Colonic mucosa (tissue), 4 donors: ENCODE results near the gene ETV6. TPM values are rescaled to one million over a fixed set of nuclear protein-coding genes. Genes with fewer than 3 reads are reported as not detected.

Experiments used
- DNase-seq: peaks from one replicate; pipeline ENCODE4 v3.0.0-alpha.2; 2020
- H3K27ac ChIP-seq: fragments of 200-600 bp; one replicate; pipeline ENCODE4 v1.8.0; 2021
- H3K27me3 ChIP-seq: fragments of 200-600 bp; one replicate; pipeline ENCODE4 v1.8.0; 2021
- H3K36me3 ChIP-seq: fragments of 200-600 bp; one replicate; pipeline ENCODE4 v1.8.0; 2021
- H3K4me1 ChIP-seq: fragments of 200-600 bp; one replicate; pipeline ENCODE4 v1.8.0; 2021; ENCODE audit warnings: mild to moderate bottlenecking
- H3K4me3 ChIP-seq: fragments of 200-600 bp; one replicate; pipeline ENCODE4 v1.8.0; 2021
- H3K9ac ChIP-seq, 2 donors: one replicate each; pipeline ENCODE4 v1.7.0; 2013; ENCODE audit warnings: control low read depth in 2 of 2, low read depth in 2 of 2, low read length in 2 of 2
- H3K9me3 ChIP-seq: fragments of 200-600 bp; one replicate; pipeline ENCODE4 v1.8.0; 2021
- intact Hi-C: fragments of 100-400 bp; cut with DNase I; formaldehyde crosslinking; loops from one replicate; pipeline ENCODE4 v1.14.1; 2022
- total RNA-seq, 2 donors: library from RNA; stranded (reverse); fragmentation: NEBNext Ultra II Directional in 1 of 2; extraction: Animal tissue kit (Norgen Biotek cat#: 25700) in 1 of 2; gene quantifications; one replicate each; pipeline ENCODE4 v1.2.1, GENCODE V29; 2021
- TF ChIP-seq, protein P1 (sequence below): fragments of 200-600 bp; IDR thresholded peaks from one replicate; pipeline ENCODE4 v1.8.0; 2022; ENCODE audit warnings: antibody characterized with exemption, mild to moderate bottlenecking
- donor health status: healthy.
- donor health status: DM: no; HTN: no; CAD: no.
- donor health status: DM: no; HTN: no; CAD: no.

ETV6 gene
- total RNA-seq, 2 donors from 2014 or later: 49.2 to 73.1 TPM

DNA sequence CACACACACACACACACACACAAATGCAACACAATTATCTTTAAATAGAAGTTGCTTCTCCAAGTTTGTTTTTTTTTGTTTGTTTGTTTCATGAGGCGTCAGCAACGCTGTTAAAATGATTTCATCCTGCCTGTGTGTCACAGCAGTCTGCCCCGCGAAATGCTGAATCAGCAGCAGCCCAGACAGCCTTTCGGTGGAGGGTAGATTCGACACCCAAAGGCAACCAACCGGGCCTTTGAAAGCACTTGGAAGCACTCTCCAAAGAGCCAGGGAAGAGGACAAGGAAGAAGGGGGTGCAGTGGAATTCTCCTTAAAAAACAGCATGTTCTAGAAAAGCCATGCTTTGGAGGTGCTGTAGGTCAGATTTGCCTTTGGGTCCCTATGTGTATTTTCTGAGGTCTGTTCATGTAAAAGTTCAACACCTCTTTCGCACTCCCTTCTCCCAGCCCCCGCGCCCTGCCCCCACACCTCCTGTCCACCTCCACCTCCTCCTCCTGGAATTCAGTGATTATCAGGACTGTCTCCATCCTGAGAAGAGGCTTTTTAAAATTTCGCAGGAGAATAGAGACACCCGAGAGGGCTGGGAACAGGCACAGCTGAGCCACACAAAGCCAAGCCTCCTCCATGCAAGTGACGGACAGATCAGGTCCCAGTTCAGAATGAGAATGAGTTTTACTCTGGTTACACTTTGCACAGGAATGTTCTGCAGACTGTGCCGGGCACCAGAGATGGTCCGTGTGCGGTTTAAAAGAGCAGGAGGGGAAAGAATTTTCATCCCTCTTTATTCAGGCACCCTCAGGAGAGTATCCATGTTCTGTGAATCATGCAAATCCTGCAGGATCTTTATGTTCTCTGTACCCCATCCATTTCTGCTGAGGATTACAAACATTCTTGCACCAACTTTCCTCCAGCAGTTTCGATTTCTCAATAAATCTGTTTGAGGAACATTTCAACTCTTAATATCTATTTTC, 177.9 kb downstream of the ETV6 start:
- Histone ChIP-seq H3K36me3 (no peaks in the 10 kb centered on the region), H3K27ac (no peak overlapping the region), H3K4me3 (no peak overlapping the region), H3K9me3 (no peaks in the 10 kb centered on the region), H3K4me1 (peaks cover 3% of the 10 kb centered on the region), H3K27me3 (no peaks in the 10 kb centered on the region), H3K9ac (no peak overlapping the region)
- intact Hi-C loops: no loop called here
- no peak for DNase-seq
- TF ChIP-seq, protein P1, sequence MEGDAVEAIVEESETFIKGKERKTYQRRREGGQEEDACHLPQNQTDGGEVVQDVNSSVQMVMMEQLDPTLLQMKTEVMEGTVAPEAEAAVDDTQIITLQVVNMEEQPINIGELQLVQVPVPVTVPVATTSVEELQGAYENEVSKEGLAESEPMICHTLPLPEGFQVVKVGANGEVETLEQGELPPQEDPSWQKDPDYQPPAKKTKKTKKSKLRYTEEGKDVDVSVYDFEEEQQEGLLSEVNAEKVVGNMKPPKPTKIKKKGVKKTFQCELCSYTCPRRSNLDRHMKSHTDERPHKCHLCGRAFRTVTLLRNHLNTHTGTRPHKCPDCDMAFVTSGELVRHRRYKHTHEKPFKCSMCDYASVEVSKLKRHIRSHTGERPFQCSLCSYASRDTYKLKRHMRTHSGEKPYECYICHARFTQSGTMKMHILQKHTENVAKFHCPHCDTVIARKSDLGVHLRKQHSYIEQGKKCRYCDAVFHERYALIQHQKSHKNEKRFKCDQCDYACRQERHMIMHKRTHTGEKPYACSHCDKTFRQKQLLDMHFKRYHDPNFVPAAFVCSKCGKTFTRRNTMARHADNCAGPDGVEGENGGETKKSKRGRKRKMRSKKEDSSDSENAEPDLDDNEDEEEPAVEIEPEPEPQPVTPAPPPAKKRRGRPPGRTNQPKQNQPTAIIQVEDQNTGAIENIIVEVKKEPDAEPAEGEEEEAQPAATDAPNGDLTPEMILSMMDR: no peak

DNA sequence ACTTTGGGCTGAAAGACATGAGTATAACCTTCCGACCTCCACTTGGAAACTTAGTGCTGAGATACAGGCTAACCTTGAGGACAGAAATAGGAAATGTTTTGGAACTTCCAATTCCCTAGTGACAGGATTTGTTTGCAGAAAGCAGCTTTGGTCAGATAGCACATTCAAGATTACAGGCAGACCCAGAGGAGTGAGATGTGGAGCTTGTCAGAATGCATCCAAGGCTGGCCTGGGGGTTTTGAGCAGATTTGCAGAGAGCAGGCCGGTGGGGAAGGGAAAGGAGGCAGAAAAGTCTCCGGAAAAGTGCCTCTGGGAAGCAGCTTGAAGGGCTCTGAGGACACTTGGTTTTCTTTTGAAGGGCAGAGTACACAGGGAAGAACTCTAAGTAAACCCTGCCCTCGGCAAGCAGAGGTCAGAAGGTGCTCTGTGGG, 180.3 kb downstream of the ETV6 start:
- Histone ChIP-seq H3K4me1 (peaks cover 8% of the 10 kb centered on the region), H3K4me3 (no peak overlapping the region), H3K9ac (peak overlapping the region in 1 of 2 donors; percentile 59), H3K27me3 (no peaks in the 10 kb centered on the region), H3K9me3 (no peaks in the 10 kb centered on the region), H3K36me3 (no peaks in the 10 kb centered on the region), H3K27ac (peak overlapping the region; percentile 8)
- intact Hi-C loops: no loop called here
- TF ChIP-seq, protein P1: no peak
- no peak for DNase-seq

DNA sequence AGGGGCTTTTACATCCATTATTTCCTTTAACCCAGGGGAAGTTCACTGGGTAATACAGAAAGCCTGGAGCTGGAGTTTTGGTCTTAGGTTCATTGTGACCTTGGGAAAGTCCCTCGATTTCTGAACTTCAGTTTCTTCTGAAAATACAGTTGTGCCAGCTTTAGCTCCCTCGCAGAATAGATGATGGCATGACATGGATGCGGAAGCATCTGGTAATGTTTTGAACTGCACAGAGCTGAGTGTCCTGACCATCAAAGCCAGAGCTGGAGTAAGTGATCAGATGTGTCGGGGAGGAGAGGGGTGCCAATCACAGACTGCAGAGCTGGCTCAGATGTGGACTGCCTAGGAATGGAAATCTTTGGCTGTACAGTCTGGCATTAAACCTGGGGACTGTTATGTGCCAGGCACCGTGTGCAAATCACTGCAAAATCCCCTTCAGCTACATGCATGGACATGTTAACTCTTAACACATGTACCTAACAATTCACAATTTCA, 180.9 kb downstream of the ETV6 start:
- TF ChIP-seq, protein P1: no peak
- no peak for DNase-seq
- Histone ChIP-seq H3K9me3 (no peaks in the 10 kb centered on the region), H3K4me3 (no peak overlapping the region), H3K9ac (peak overlapping the region in 1 of 2 donors; percentile 59), H3K4me1 (peaks cover 13% of the 10 kb centered on the region), H3K36me3 (no peaks in the 10 kb centered on the region), H3K27me3 (no peaks in the 10 kb centered on the region), H3K27ac (no peak overlapping the region)
- intact Hi-C loops: no loop called here

DNA sequence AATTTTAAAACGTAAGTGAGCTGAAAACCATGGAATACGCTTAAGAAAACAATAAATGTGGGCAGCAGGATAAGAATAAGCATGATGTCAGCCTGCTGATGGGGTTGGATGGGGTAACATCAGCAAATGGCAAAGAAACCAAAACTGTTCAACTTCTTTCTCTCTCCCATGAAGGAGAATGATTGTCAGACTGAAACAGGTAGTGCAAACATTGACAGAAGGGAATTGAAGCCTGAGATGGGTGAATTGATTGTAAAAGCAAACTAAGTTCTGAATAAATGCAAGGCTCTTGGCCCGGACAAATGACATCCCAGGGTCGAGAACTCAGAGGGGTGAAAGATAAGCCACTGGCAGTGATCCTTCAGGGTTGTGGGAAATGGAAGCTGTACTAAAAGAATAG, 182.6 kb downstream of the ETV6 start:
- peaks cover 13% of the 10 kb centered on the region for H3K4me1 ChIP-seq
- intact Hi-C loops: no loop called here

DNA sequence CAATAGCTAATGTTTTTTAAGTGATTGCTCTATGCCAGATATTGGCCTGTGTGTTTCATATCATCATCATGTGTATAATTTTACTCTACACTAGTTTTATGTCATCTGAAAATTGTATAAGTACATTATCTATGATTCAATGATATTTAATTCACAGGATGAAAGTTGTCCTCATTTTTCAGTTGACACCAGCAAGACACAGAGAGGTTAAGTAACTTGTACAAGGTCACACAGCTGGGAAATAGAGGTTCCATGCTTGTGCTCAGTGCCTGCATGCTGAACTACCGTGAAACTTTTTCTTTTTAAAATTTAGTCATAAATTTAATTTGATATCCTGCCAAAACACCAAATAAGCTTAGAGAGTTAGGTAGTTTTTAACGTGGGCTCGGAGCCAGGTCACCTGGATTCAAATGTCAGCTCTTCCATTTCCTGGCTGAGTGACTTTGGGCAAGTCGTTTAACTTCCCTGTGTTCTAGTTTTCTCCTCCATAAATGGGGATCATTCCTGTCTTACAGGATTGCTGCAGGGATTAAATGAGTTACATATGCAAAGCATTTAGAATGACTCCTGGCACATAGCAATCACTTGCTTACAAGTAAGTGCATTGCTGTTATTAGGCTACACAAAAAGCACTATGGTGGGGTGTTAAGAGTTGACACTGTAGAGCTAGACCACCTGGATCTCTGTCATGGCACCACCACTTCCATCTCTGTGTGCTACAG, 183.9 kb downstream of the ETV6 start:
- intact Hi-C loops: no loop called here
- TF ChIP-seq, protein P1: no peak
- Histone ChIP-seq H3K36me3 (no peaks in the 10 kb centered on the region), H3K4me1 (peaks cover 13% of the 10 kb centered on the region), H3K9me3 (no peaks in the 10 kb centered on the region), H3K9ac (no peak overlapping the region), H3K27me3 (no peaks in the 10 kb centered on the region), H3K4me3 (no peak overlapping the region), H3K27ac (peak overlapping the region; percentile 7)
- no peak for DNase-seq

More for the DNA sequence above, 182.6 kb downstream of the ETV6 start:
- H3K27me3 ChIP-seq: no peaks in the 10 kb centered on the region
- no peaks in the 10 kb centered on the region for H3K36me3 ChIP-seq
- no peak overlapping the region for H3K27ac ChIP-seq
- TF ChIP-seq, protein P1: no peak
- H3K9me3 ChIP-seq: no peaks in the 10 kb centered on the region
- H3K9ac ChIP-seq: peak overlapping the region in 1 of 2 donors; percentile 26
- DNase-seq: no peak
- no peak overlapping the region for H3K4me3 ChIP-seq
